ENCODE data around the gene SEMA5B.

SEMA5B gene

DNA sequence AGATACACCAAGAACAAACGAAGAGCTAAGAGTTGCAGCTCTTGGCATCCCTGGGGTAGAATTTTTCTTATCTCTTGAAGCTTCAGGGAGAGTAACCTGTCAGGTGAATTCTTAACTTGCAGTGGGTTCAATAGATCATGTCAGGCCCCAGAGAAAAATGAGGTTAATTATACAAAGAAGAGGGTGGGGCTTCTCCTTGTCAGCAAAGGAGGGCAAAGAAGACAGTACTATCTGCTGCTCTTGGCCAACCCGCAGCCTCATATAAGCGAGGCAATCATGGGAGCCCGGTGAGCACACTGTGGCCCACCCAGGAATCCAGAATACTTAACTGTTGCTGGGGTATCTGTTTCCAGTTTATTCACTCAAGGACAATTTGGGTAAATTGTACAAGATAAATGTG is 110.2 kb downstream of the SEMA5B start:
- no peak overlapping the region for H3K4me2 ChIP-seq (ENCODE audit: low read depth, low read length, poor library complexity, severe bottlenecking)
- no peaks in the 10 kb centered on the region for H3K36me3 ChIP-seq (ENCODE audit: low read length)
- no peaks in the 10 kb centered on the region for H3F3A ChIP-seq (ENCODE audit: insufficient read depth)
- H2AFZ ChIP-seq (ENCODE audit: low read depth, low read length, severe bottlenecking), result no peak overlapping the region
- no peak overlapping the region for H3K4me3 ChIP-seq (ENCODE audit: insufficient read depth, low read length, poor library complexity, severe bottlenecking)
- H3K9me2 ChIP-seq (replicated peaks; ENCODE audit: insufficient read depth, low read length), result no peaks in the 10 kb centered on the region
- no peaks in the 10 kb centered on the region for H3K79me2 ChIP-seq (ENCODE audit: insufficient read depth, low read length)
- H3K9me3 ChIP-seq (ENCODE audit: insufficient read depth, low read length), result no peaks in the 10 kb centered on the region
- H4K20me1 ChIP-seq (ENCODE audit: low read depth, low read length), result no peaks in the 10 kb centered on the region
- no peak for TF ChIP-seq CTCF (IDR thresholded peaks at IDR 0.05; ENCODE audit: insufficient read depth, low read length, poor library complexity, severe bottlenecking)
- no peak for TF ChIP-seq EZH2phosphoT487 (conservative IDR thresholded peaks at IDR 0.05; ENCODE audit: low read length)
- no peaks in the 10 kb centered on the region for H3K27me3 ChIP-seq (ENCODE audit: low read length)
- H3K27ac ChIP-seq (ENCODE audit: low read depth, low read length), result no peak overlapping the region
- no peak overlapping the region for H3K9ac ChIP-seq (ENCODE audit: low read length)

DNA sequence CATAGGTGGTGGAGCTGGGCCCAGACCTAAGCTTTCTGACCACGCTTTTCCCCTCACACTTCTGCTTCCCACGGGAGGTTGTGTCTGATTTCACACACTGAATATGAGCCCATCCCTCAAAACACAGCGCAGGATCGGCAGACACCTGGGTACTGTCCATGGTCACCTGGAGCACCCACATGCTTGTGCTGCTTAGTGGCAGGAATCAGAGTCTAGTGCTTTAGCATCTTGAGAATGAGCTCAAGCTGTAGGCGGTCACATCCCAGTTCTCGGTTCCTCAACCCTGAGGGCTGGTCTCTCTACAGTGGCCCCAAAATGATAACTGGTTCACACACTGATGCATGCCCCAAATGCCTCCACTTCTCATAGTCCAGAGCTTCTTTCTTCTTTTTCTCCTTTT is 111.0 kb downstream of the SEMA5B start:
- TF ChIP-seq CTCF (IDR thresholded peaks at IDR 0.05; ENCODE audit: insufficient read depth, low read length, poor library complexity, severe bottlenecking), result no peak
- no peak for TF ChIP-seq EZH2phosphoT487 (conservative IDR thresholded peaks at IDR 0.05; ENCODE audit: low read length)
- H3K4me3 ChIP-seq (ENCODE audit: insufficient read depth, low read length, poor library complexity, severe bottlenecking), result no peak overlapping the region
- H3K27me3 ChIP-seq (ENCODE audit: low read length), result no peaks in the 10 kb centered on the region
- H3F3A ChIP-seq (ENCODE audit: insufficient read depth), result no peaks in the 10 kb centered on the region
- H3K79me2 ChIP-seq (ENCODE audit: insufficient read depth, low read length), result no peaks in the 10 kb centered on the region
- no peak overlapping the region for H3K4me2 ChIP-seq (ENCODE audit: low read depth, low read length, poor library complexity, severe bottlenecking)
- no peaks in the 10 kb centered on the region for H3K36me3 ChIP-seq (ENCODE audit: low read length)
- no peak overlapping the region for H3K27ac ChIP-seq (ENCODE audit: low read depth, low read length)
- no peak overlapping the region for H3K9ac ChIP-seq (ENCODE audit: low read length)
- H3K9me3 ChIP-seq (ENCODE audit: insufficient read depth, low read length), result no peaks in the 10 kb centered on the region
- no peaks in the 10 kb centered on the region for H4K20me1 ChIP-seq (ENCODE audit: low read depth, low read length)
- H2AFZ ChIP-seq (ENCODE audit: low read depth, low read length, severe bottlenecking), result no peak overlapping the region
- no peaks in the 10 kb centered on the region for H3K9me2 ChIP-seq (replicated peaks; ENCODE audit: insufficient read depth, low read length)

DNA sequence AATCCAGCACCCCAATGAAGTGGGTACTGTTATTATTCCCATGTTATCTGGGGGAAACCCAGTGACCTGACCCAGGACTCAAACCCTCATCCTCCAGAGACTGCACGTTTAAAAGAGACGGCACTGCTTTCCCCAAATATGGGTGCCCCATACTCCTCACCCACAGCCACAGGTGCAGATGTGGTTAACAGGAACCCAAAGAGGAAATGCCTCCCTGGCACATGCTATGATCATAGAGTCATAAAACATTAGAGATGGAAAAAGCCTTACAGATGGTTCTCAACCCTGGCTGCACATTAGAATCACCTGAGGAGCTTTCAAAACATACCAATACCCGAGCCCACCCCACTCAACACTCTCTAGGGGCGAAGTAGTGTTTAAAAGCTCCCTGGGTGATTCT is 111.5 kb downstream of the SEMA5B start:
- H3K4me3 ChIP-seq (ENCODE audit: insufficient read depth, low read length, poor library complexity, severe bottlenecking), result no peak overlapping the region
- H3K79me2 ChIP-seq (ENCODE audit: insufficient read depth, low read length), result no peaks in the 10 kb centered on the region
- H3F3A ChIP-seq (ENCODE audit: insufficient read depth), result no peaks in the 10 kb centered on the region
- no peaks in the 10 kb centered on the region for H3K27me3 ChIP-seq (ENCODE audit: low read length)
- H3K9ac ChIP-seq (ENCODE audit: low read length), result no peak overlapping the region
- no peaks in the 10 kb centered on the region for H3K9me3 ChIP-seq (ENCODE audit: insufficient read depth, low read length)
- no peak overlapping the region for H2AFZ ChIP-seq (ENCODE audit: low read depth, low read length, severe bottlenecking)
- H3K9me2 ChIP-seq (replicated peaks; ENCODE audit: insufficient read depth, low read length), result no peaks in the 10 kb centered on the region
- H4K20me1 ChIP-seq (ENCODE audit: low read depth, low read length), result no peaks in the 10 kb centered on the region
- H3K27ac ChIP-seq (ENCODE audit: low read depth, low read length), result no peak overlapping the region
- H3K36me3 ChIP-seq (ENCODE audit: low read length), result no peaks in the 10 kb centered on the region
- TF ChIP-seq CTCF (IDR thresholded peaks at IDR 0.05; ENCODE audit: insufficient read depth, low read length, poor library complexity, severe bottlenecking), result no peak
- TF ChIP-seq EZH2phosphoT487 (conservative IDR thresholded peaks at IDR 0.05; ENCODE audit: low read length), result no peak
- no peak overlapping the region for H3K4me2 ChIP-seq (ENCODE audit: low read depth, low read length, poor library complexity, severe bottlenecking)
